T-helper 1 cell treated with Interleukin-12 subunit alpha and Interleukin-12 subunit beta and Interleukin-4 antibody, amounts not matched to agents 30 ng/mL and 1 ng/mL, for 36 hours (primary cell): Measurements from ENCODE around the gene EMILIN2. TPM values are rescaled to one million over a fixed set of nuclear protein-coding genes. Genes with fewer than 3 reads are reported as not detected.

ENCODE experiments used
- intact Hi-C: fragments of 100-400 bp; cut with micrococcal nuclease; formaldehyde crosslinking; loops from one replicate; pipeline ENCODE4 v1.15.1; 2024
- total RNA-seq: library from RNA; stranded (reverse); gene quantifications from 2 replicates; pipeline ENCODE4 v1.2.3, GENCODE V29; 2022

The EMILIN2 gene
- total RNA-seq, 1 donor from 2014 or later = 25.3 TPM

- intact Hi-C loops = no loop called here
These were observed 50.8 kb downstream of the EMILIN2 start for GRCh38 chr18:2897448-2898185.

- intact Hi-C loops = no loop called here
These were observed 51.4 kb downstream of the EMILIN2 start for GRCh38 chr18:2898186-2898640.

- intact Hi-C loops = loop anchor here (10.0 kb wide), 1 partner anchor 216 kb away; no protein-coding TSS in a partner anchor
These were observed 54.0 kb downstream of the EMILIN2 start for GRCh38 chr18:2900684-2901422.

GRCh38 chr18:2901423-2901985 lies 54.7 kb downstream of the EMILIN2 start:
- intact Hi-C loops = loop anchor here (10.0 kb wide), 1 partner anchor 217 kb away; no protein-coding TSS in a partner anchor

GRCh38 chr18:2902327-2902726 lies 55.5 kb downstream of the EMILIN2 start:
- intact Hi-C loops = loop anchor here (10.0 kb wide), 1 partner anchor 218 kb away; no protein-coding TSS in a partner anchor

GRCh38 chr18:2903006-2903405 lies 56.2 kb downstream of the EMILIN2 start:
- intact Hi-C loops = loop anchor here (10.0 kb wide), 1 partner anchor 218 kb away; no protein-coding TSS in a partner anchor

GRCh38 chr18:2905854-2906703 lies 59.3 kb downstream of the EMILIN2 start:
- intact Hi-C loops = loop anchor here (1.0 to 10.0 kb wide), 9 partner anchors 16 to 341 kb away; partner anchors contain the start of genes METTL4, MYL12A and NDC80

GRCh38 chr18:2906704-2907549 lies 60.1 kb downstream of the EMILIN2 start:
- intact Hi-C loops = loop anchor here (1.0 to 10.0 kb wide), 8 partner anchors 24 to 340 kb away; partner anchors contain the start of genes METTL4, MYL12A and NDC80

- intact Hi-C loops = loop anchor here (2.0 to 10.0 kb wide), 5 partner anchors 25 to 337 kb away; partner anchors contain the start of genes METTL4 and NDC80
These were observed 60.8 kb downstream of the EMILIN2 start for GRCh38 chr18:2907550-2908135.

GRCh38 chr18:2908166-2908945 lies 61.5 kb downstream of the EMILIN2 start:
- intact Hi-C loops = loop anchor here (5.0 to 10.0 kb wide), 2 partner anchors 116 to 224 kb away; no protein-coding TSS in a partner anchor

- intact Hi-C loops = loop anchor here (5.0 to 10.0 kb wide), 2 partner anchors 117 to 224 kb away; no protein-coding TSS in a partner anchor
These were observed 62.1 kb downstream of the EMILIN2 start for GRCh38 chr18:2908946-2909335.

GRCh38 chr18:2909431-2910140 lies 62.8 kb downstream of the EMILIN2 start:
- intact Hi-C loops = loop anchor here (5.0 to 10.0 kb wide), 2 partner anchors 117 to 225 kb away; no protein-coding TSS in a partner anchor

- intact Hi-C loops = no loop called here
These were observed 63.5 kb downstream of the EMILIN2 start for GRCh38 chr18:2910261-2910660.

- intact Hi-C loops = no loop called here
These were observed 64.1 kb downstream of the EMILIN2 start for GRCh38 chr18:2910751-2911425.

- intact Hi-C loops = no loop called here
These were observed 64.7 kb downstream of the EMILIN2 start for GRCh38 chr18:2911533-2911932.

GRCh38 chr18:2912357-2913299 lies 65.8 kb downstream of the EMILIN2 start:
- intact Hi-C loops = no loop called here
